ENCODE measurements around the gene CAPN15.

CAPN15 gene

DNA sequence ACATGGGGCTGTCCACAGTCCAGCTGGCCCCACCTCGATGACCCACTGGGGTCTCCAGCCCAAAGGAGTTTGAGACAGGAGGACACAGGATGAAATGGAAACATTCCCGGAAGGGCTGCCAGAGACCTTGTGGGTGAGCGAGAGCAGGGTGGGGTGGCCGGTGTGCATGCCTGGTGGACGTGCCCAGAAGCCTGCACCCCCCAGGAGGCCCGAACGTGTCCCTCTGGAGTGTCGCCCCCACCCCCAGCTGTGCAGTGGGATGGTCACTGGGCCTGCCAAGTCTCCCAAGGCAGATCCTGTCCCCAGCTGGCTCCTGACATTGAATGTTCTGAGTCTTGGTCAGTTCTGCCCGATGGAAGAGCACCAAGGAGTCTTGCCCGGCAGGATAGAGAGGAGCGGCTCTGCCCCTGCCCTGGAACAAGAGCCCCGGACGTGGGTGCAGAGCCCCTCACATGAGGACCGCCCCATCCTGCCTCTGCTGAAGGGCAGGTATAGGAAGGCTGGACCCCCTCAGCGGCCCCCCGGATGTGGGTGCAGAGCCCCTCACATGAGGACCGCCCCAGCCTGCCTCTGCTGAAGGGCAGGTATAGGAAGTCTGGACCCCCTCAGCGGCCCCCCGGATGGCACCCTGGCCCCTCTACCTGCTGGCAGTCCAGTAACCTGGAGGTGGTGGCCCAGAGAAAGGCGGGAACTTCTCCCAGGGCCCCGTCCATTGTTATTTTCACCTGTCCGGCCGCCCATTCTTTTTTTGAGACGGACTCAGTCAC is 3.1 kb upstream of the CAPN15 start:
- H3K27ac ChIP-seq = no peak overlapping the region
- TF ChIP-seq, protein P1, sequence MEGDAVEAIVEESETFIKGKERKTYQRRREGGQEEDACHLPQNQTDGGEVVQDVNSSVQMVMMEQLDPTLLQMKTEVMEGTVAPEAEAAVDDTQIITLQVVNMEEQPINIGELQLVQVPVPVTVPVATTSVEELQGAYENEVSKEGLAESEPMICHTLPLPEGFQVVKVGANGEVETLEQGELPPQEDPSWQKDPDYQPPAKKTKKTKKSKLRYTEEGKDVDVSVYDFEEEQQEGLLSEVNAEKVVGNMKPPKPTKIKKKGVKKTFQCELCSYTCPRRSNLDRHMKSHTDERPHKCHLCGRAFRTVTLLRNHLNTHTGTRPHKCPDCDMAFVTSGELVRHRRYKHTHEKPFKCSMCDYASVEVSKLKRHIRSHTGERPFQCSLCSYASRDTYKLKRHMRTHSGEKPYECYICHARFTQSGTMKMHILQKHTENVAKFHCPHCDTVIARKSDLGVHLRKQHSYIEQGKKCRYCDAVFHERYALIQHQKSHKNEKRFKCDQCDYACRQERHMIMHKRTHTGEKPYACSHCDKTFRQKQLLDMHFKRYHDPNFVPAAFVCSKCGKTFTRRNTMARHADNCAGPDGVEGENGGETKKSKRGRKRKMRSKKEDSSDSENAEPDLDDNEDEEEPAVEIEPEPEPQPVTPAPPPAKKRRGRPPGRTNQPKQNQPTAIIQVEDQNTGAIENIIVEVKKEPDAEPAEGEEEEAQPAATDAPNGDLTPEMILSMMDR (conservative IDR thresholded peaks at IDR 0.05) = no peak
- TF ChIP-seq ZFX (IDR thresholded peaks at IDR 0.05) = no peak

GRCh38 chr16:525123-525519 is 2.4 kb upstream of the CAPN15 start:
- no peak overlapping the region for H3K27ac ChIP-seq
- TF ChIP-seq, protein P1 (conservative IDR thresholded peaks at IDR 0.05) = no peak
- no peak for TF ChIP-seq ZFX (IDR thresholded peaks at IDR 0.05)

DNA sequence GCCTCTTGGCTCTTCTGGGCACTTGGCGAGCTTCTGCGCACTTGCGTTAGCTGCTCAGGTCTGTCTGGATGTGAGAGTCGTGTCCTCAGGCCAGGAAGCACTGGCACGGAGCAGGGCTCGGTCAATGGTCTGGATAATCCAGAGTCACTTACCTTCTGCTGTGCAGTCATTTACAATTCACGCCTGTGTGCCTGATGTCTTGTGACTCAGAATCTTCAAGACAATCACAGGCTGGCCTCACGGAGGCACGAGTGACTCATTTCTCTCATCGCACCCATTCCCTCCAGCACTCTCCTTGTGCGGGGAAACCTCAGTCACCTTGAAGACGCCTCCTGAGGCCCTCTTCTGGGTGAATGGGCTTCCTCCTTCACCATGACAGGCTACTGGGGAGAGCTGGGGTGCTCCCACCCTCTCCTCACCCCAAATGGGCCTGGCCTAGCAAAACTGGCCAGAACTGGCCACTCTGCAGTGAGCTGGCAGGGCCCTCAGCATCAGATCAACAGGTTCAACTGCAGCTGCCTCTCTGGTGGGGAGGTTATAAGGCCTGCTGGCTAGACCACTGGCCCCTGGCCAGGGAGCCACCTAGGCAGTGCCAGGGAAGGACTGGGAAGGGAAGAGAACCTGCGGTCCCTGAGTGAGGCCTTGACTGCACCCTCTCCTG is 1.9 kb upstream of the CAPN15 start:
- H3K27ac ChIP-seq = peak overlapping the region; percentile 94
- TF ChIP-seq ZFX (IDR thresholded peaks at IDR 0.05) = no peak
- TF ChIP-seq, protein P1 (conservative IDR thresholded peaks at IDR 0.05) = no peak

DNA sequence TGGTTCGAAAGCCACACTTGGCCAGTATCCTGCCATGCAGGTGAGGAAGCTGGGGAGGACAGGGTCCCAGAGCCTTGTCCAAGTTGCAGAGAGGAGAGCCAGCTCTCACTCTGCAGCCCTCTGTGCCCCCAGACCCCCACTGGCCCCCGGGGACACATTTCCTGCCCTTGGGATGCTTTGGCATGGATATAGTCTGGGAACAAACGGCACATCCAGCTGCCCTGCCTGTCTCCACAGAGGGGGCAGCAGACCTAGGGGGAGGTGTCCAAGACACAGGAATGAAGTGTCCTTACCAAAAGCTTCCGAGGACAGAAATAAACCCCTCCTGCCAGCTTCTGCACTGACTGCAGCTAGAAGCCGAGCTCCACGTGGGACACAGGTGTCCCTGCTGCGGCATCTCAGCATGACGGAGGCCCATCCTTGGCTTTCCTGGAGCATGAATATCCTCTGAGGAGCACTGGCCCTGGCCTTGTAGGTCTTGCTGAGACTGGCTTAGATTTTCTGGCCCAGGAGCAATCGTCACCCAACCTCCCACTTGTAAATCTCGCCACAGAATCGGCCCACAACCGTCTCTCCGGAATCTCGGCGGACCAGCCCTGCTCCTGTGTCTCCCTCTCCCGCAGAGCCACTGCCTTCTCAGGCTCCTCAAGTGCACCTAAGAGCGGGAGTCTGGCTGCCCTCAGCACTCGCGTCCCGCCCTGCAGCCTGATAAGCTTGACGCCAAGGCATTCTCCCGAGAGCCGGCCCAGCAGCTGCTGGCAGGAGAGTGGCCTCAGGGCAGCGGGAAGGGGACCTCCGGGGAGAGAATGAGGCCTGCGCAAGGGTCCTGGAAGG is 1.1 kb upstream of the CAPN15 start:
- H3K27ac ChIP-seq = peak overlapping the region; percentile 94
- TF ChIP-seq ZFX (IDR thresholded peaks at IDR 0.05) = no peak
- TF ChIP-seq, protein P1 (conservative IDR thresholded peaks at IDR 0.05) = no peak

DNA sequence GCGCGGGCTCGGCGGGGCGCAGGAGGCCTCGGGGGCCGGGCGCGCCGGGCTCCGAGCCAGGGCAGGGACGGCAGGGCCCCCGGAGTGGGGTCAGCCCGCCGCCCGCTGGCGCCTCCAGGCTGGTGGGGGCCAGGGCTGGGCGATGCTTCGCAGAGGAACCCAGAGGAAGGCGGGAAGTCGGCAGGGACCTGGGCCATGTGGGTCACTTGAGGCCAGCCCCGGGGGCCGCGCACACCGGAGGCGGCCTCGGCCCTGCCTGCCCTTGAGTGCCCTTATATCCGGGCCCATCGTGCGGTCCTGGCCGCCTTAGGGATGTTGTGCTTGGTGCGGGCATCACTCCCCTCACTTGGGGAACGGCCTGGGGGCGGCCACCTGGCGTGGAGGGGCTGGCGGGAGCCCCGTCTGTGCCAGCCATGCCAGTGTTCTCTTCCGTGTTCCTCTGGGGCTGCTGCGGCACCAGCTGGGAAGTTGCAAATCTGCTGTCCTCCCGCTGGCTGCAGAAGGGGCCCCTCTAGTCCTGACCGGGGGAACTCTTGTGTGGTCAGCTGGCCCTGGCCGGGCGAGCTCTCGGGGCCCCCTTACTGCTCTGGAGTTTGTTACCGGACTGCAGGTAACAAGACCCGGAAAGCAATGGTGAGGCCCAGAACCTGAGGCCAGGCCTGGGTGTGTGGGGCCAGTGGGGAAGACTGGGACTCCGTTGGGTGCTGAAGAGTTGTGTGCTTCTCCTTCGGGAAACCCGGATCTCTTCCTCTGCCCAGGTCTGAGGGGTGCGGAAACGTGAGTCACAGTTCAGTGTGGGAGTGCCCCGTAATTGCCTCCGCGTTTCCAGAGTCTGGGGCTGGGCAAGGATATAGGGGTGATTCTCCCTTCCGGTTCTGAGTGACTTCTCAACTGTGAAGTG is 849 bp downstream of the CAPN15 start:
- TF ChIP-seq ZFX (IDR thresholded peaks at IDR 0.05) = peak; percentile 86
- TF ChIP-seq, protein P1 (conservative IDR thresholded peaks at IDR 0.05) = no peak
- peak overlapping the region; percentile 94 for H3K27ac ChIP-seq

DNA sequence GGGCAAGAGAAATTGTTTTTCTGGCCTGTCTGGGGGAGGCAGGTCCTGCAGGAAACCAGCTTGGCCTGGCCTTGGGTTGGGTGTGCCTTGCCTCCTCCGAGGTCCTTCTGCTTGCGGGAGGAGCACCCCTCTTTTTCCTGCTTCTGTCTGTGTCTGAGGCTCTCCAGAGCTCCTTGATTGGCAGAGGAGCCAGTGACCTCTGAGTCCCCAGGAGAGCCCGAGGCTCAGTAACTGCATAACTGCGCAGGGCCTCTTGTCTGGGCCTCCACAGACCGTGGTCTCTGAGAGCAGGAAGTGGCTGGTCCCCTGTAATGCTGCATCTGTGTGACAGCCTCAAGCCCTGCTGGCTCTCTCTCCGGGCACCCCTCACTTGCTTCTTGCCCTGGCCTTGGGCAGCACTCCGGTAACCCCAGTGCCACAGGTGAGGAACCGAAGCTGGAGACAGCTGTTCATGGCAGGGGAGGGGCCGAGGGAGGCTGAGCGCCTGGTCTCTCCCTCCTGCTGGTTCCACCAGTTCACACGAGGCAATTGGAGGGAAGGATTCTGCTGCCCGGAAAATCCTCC is 1.6 kb downstream of the CAPN15 start:
- TF ChIP-seq ZFX (IDR thresholded peaks at IDR 0.05) = no peak
- TF ChIP-seq, protein P1 (conservative IDR thresholded peaks at IDR 0.05) = no peak
- peak overlapping the region; percentile 94 for H3K27ac ChIP-seq

Data from C4-2B (cell line).